OCI-LY3 (cell line): ENCODE data around the gene TCL1A.

Experiments used
- H2AFZ ChIP-seq: fragments of 200-600, 300-600 bp; shearing (Covaris generic); 2 replicates; pipeline ENCODE4 v1.6.0; 2014; ENCODE audit warnings: antibody characterized with exemption, low read depth, low read length
- H3K27ac ChIP-seq: fragments of 200-600, 300-600 bp; sonication (generic); 2 replicates; pipeline ENCODE4 v1.5.1; 2014; ENCODE audit warnings: mild to moderate bottlenecking, low read length, moderate library complexity, mixed read lengths
- H3K27me3 ChIP-seq: fragments of 200-600, 300-600 bp; sonication (generic); 2 replicates; pipeline ENCODE4 v1.6.1; 2014; ENCODE audit warnings: low read depth, low read length, mixed read lengths
- H3K36me3 ChIP-seq: fragments of 200-600, 300-600 bp; sonication (generic); replicated peaks from 2 replicates; pipeline ENCODE3; 2014; ENCODE audit warnings: low read depth, low read length, mixed read lengths
- H3K4me1 ChIP-seq: fragments of 300-600, 200-600 bp; sonication (generic); 2 replicates; pipeline ENCODE4 v1.6.1; 2014; ENCODE audit warnings: low read length, mixed read lengths
- H3K4me2 ChIP-seq: fragments of 200-600, 300-600 bp; sonication (generic); 2 replicates; pipeline ENCODE4 v1.6.1; 2014; ENCODE audit warnings: low read length, mixed read lengths
- H3K4me3 ChIP-seq: fragments of 300-600, 200-600 bp; sonication (generic); 2 replicates; pipeline ENCODE4 v1.5.1; 2014; ENCODE audit warnings: antibody characterized with exemption, mild to moderate bottlenecking, low read length, moderate library complexity
- H3K79me2 ChIP-seq: fragments of 300-600, 200-600 bp; shearing (Covaris generic); 2 replicates; pipeline ENCODE4 v1.6.1; 2014; ENCODE audit warnings: mild to moderate bottlenecking, low read length, mixed read lengths
- H3K9ac ChIP-seq: fragments of 300-600, 200-600 bp; shearing (Covaris generic); 2 replicates; pipeline ENCODE4 v1.6.0; 2014; ENCODE audit warnings: mild to moderate bottlenecking, low read length, moderate library complexity
- H3K9me3 ChIP-seq: fragments of 200-600, 300-600 bp; shearing (Covaris generic); 2 replicates; pipeline ENCODE4 v1.6.1; 2014; ENCODE audit warnings: low read length, mixed read lengths; ENCODE audit not compliant: insufficient read depth
- H4K20me1 ChIP-seq: fragments of 200-600, 300-600 bp; sonication (generic); 2 replicates; pipeline ENCODE4 v1.6.1; 2016; ENCODE audit warnings: low read length, mixed read lengths; ENCODE audit not compliant: insufficient read depth
- CTCF ChIP-seq: fragments of 200-600, 300-600 bp; sonication (generic); IDR thresholded peaks from 2 replicates; pipeline ENCODE4 v1.5.1; 2014; ENCODE audit warnings: antibody characterized with exemption, low read length, low read depth
- EZH2phosphoT487 ChIP-seq: fragments of 200-600 bp; shearing (Covaris generic); IDR thresholded peaks from 2 replicates; pipeline ENCODE4 v1.6.1; 2018; ENCODE audit warnings: antibody characterized with exemption, mixed run types, low read depth

The TCL1A gene

GRCh38 chr14:95759941-95760340 lies 46.0 kb upstream of the TCL1A start:
- Histone ChIP-seq H2AFZ (no peak overlapping the region), H3K9me3 (no peaks in the 10 kb centered on the region), H3K27me3 (peaks cover 22% of the 10 kb centered on the region), H3K4me2 (no peak overlapping the region), H3K27ac (no peak overlapping the region), H3K79me2 (no peaks in the 10 kb centered on the region), H4K20me1 (no peaks in the 10 kb centered on the region), H3K4me1 (no peaks in the 10 kb centered on the region), H3K36me3 (no peaks in the 10 kb centered on the region), H3K9ac (no peak overlapping the region), H3K4me3 (no peak overlapping the region)
- TF ChIP-seq CTCF (no peak), EZH2phosphoT487 (no peak)

GRCh38 chr14:95758331-95758730 lies 44.4 kb upstream of the TCL1A start:
- Histone ChIP-seq H3K9ac (no peak overlapping the region), H3K4me3 (no peak overlapping the region), H3K27me3 (peaks cover 31% of the 10 kb centered on the region), H3K36me3 (no peaks in the 10 kb centered on the region), H3K79me2 (no peaks in the 10 kb centered on the region), H3K4me2 (no peak overlapping the region), H3K9me3 (no peaks in the 10 kb centered on the region), H4K20me1 (no peaks in the 10 kb centered on the region), H2AFZ (no peak overlapping the region), H3K27ac (no peak overlapping the region), H3K4me1 (no peaks in the 10 kb centered on the region)
- TF ChIP-seq EZH2phosphoT487: no peak
- TF ChIP-seq CTCF: no peak

- Histone ChIP-seq H3K27me3 (peaks cover 36% of the 10 kb centered on the region), H3K27ac (no peak overlapping the region), H3K9ac (no peak overlapping the region), H3K79me2 (no peaks in the 10 kb centered on the region), H3K36me3 (no peaks in the 10 kb centered on the region), H3K4me1 (no peaks in the 10 kb centered on the region), H3K9me3 (no peaks in the 10 kb centered on the region), H2AFZ (no peak overlapping the region), H4K20me1 (no peaks in the 10 kb centered on the region), H3K4me2 (no peak overlapping the region), H3K4me3 (no peak overlapping the region)
- no peak for TF ChIP-seq EZH2phosphoT487
- TF ChIP-seq CTCF: no peak
These were observed 42.8 kb upstream of the TCL1A start for GRCh38 chr14:95756751-95757150.

GRCh38 chr14:95756127-95756526 lies 42.2 kb upstream of the TCL1A start:
- H3K27ac ChIP-seq: no peak overlapping the region
- no peaks in the 10 kb centered on the region for H3K79me2 ChIP-seq
- H3K4me3 ChIP-seq: no peak overlapping the region
- no peaks in the 10 kb centered on the region for H3K4me1 ChIP-seq
- no peak for TF ChIP-seq CTCF
- no peak for TF ChIP-seq EZH2phosphoT487
- no peaks in the 10 kb centered on the region for H3K9me3 ChIP-seq
- no peak overlapping the region for H2AFZ ChIP-seq
- H3K27me3 ChIP-seq: peaks cover 36% of the 10 kb centered on the region
- no peaks in the 10 kb centered on the region for H4K20me1 ChIP-seq
- no peaks in the 10 kb centered on the region for H3K36me3 ChIP-seq
- no peak overlapping the region for H3K9ac ChIP-seq
- no peak overlapping the region for H3K4me2 ChIP-seq
